Measurements from ENCODE around the gene LRRC39.

Gene LRRC39

GRCh38 chr1:100187912-100188311, 9.9 kb upstream of the LRRC39 start:
- Mint-ChIP-seq H3K4me1 (peaks cover 5% of the 10 kb centered on the region), H3K36me3 (ENCODE audit: low read depth) (peaks cover 12% of the 10 kb centered on the region), H3K27me3 (ENCODE audit: low read depth, poor library complexity) (no peaks in the 10 kb centered on the region), H3K27ac (no peak overlapping the region), H3K4me3 (no peak overlapping the region), H3K9me3 (no peaks in the 10 kb centered on the region)
- DNase-seq: no peak
- no peak for TF ChIP-seq CTCF (IDR thresholded peaks at IDR 0.05)

GRCh38 chr1:100184536-100184935, 6.5 kb upstream of the LRRC39 start:
- Mint-ChIP-seq H3K9me3 (no peaks in the 10 kb centered on the region), H3K36me3 (ENCODE audit: low read depth) (peaks cover 14% of the 10 kb centered on the region), H3K27ac (peak overlapping the region; percentile 21), H3K4me1 (peaks cover 5% of the 10 kb centered on the region), H3K4me3 (no peak overlapping the region), H3K27me3 (ENCODE audit: low read depth, poor library complexity) (no peaks in the 10 kb centered on the region)
- no peak for DNase-seq
- TF ChIP-seq CTCF (IDR thresholded peaks at IDR 0.05): no peak

- Mint-ChIP-seq H3K9me3 (no peaks in the 10 kb centered on the region), H3K27ac (no peak overlapping the region), H3K27me3 (ENCODE audit: low read depth, poor library complexity) (no peaks in the 10 kb centered on the region), H3K4me3 (no peak overlapping the region), H3K4me1 (peaks cover 5% of the 10 kb centered on the region), H3K36me3 (ENCODE audit: low read depth) (peaks cover 14% of the 10 kb centered on the region)
- no peak for TF ChIP-seq CTCF (IDR thresholded peaks at IDR 0.05)
- DNase-seq: no peak
Measured at GRCh38 chr1:100183370-100183769, 5.3 kb upstream of the LRRC39 start.

- DNase-seq: no peak
- H3K27me3 Mint-ChIP-seq (ENCODE audit: low read depth, poor library complexity): no peaks in the 10 kb centered on the region
- no peaks in the 10 kb centered on the region for H3K4me1 Mint-ChIP-seq
- no peak overlapping the region for H3K4me3 Mint-ChIP-seq
- no peak overlapping the region for H3K27ac Mint-ChIP-seq
- H3K36me3 Mint-ChIP-seq (ENCODE audit: low read depth): peaks cover 5% of the 10 kb centered on the region
- TF ChIP-seq CTCF (IDR thresholded peaks at IDR 0.05): no peak
- no peaks in the 10 kb centered on the region for H3K9me3 Mint-ChIP-seq
Measured at GRCh38 chr1:100177295-100178041, 588 bp downstream of the LRRC39 start.

- no peaks in the 10 kb centered on the region for H3K27me3 Mint-ChIP-seq (ENCODE audit: low read depth, poor library complexity)
- no peaks in the 10 kb centered on the region for H3K36me3 Mint-ChIP-seq (ENCODE audit: low read depth)
- H3K27ac Mint-ChIP-seq: no peak overlapping the region
- H3K9me3 Mint-ChIP-seq: no peaks in the 10 kb centered on the region
- peaks cover 5% of the 10 kb centered on the region for H3K4me1 Mint-ChIP-seq
- no peak for TF ChIP-seq CTCF (IDR thresholded peaks at IDR 0.05)
- DNase-seq: no peak
- no peak overlapping the region for H3K4me3 Mint-ChIP-seq
Measured at GRCh38 chr1:100168051-100168450, 10.0 kb downstream of the LRRC39 start.

- no peak for DNase-seq
- no peak for TF ChIP-seq CTCF (IDR thresholded peaks at IDR 0.05)
- Mint-ChIP-seq H3K4me1 (peaks cover 5% of the 10 kb centered on the region), H3K9me3 (no peaks in the 10 kb centered on the region), H3K27ac (no peak overlapping the region), H3K36me3 (ENCODE audit: low read depth) (no peaks in the 10 kb centered on the region), H3K27me3 (ENCODE audit: low read depth, poor library complexity) (no peaks in the 10 kb centered on the region), H3K4me3 (no peak overlapping the region)
Measured at GRCh38 chr1:100164702-100165101, 13.4 kb downstream of the LRRC39 start.
